T-cell (primary cell): ENCODE results near the gene MICU2. TPM values are rescaled to one million over a fixed set of nuclear protein-coding genes. Genes with fewer than 3 reads are reported as not detected.

Source experiments
- ATAC-seq, 4 experiments: fragments of 200-7000 bp in 3 of 4; fragments of 150-1000 bp in 1 of 4; cut with Tn5 transposase; replicated peaks in 1 of 4; 1 replicate in 3 of 4; 2 replicates in 1 of 4; pipeline ENCODE4 v1.10.0; 2021; ENCODE audit warnings: moderate library complexity in 3 of 4, mild to moderate bottlenecking in 2 of 4, moderate number of reproducible peaks in 1 of 4
- CTCF ChIA-PET, 2 donors: fragments of 300-600 bp; sonication (Branson Sonifier 250); formaldehyde crosslinking; loops; one replicate each; lab custom pipeline; 2022; ENCODE audit warnings: antibody characterized with exemption in 2 of 2; lab: Charles Lee
- POLR2A ChIA-PET, 2 donors: fragments of 300-600 bp; sonication (Branson Sonifier 250); formaldehyde crosslinking; loops; one replicate each; lab custom pipeline; 2022; ENCODE audit warnings: antibody characterized with exemption in 2 of 2; lab: Charles Lee
- DNase-seq, 35 experiments: peaks; one replicate each; pipeline versions ENCODE4 v3.0.0 to v3.0.0-alpha.2; 2013 to 2023
- H3K27ac ChIP-seq: one replicate; pipeline ENCODE4 v1.5.1; 2013; ENCODE audit warnings: low read length
- H3K27me3 ChIP-seq, 2 experiments: replicated peaks in 1 of 2; 1 replicate in 1 of 2; 2 replicates in 1 of 2; pipeline versions ENCODE4 v1.6.1 to v1.7.0; 2013; ENCODE audit warnings: low read length in 1 of 2, mixed read lengths in 1 of 2; ENCODE audit not compliant: control insufficient read depth in 2 of 2, insufficient read depth in 2 of 2; ENCODE audit errors: extremely low read depth in 1 of 2
- H3K36me3 ChIP-seq, 2 donors: 1 replicate in 1 of 2; 2 replicates in 1 of 2; pipeline versions ENCODE4 v1.6.1 to v1.7.0; 2013; ENCODE audit warnings: low read length in 1 of 2; ENCODE audit not compliant: control insufficient read depth in 2 of 2, insufficient read depth in 1 of 2; ENCODE audit errors: extremely low read depth in 1 of 2
- H3K4me1 ChIP-seq, 2 experiments: 1 replicate in 1 of 2; 2 replicates in 1 of 2; pipeline versions ENCODE4 v1.6.1 to v1.7.0; 2013; ENCODE audit warnings: low read length in 2 of 2, mixed read lengths in 1 of 2; ENCODE audit not compliant: insufficient read depth in 2 of 2, control insufficient read depth in 1 of 2; ENCODE audit errors: extremely low read depth in 1 of 2
- H3K4me3 ChIP-seq, 2 donors: 1 replicate in 1 of 2; 2 replicates in 1 of 2; pipeline versions ENCODE4 v1.5.1 to v1.7.0; 2013; ENCODE audit warnings: mild to moderate bottlenecking in 2 of 2, low read length in 1 of 2, moderate library complexity in 1 of 2; ENCODE audit not compliant: control insufficient read depth in 1 of 2; ENCODE audit errors: extremely low read depth in 1 of 2
- H3K9me3 ChIP-seq: 2 replicates; pipeline ENCODE4 v1.7.0; 2013
- H3K27ac Mint-ChIP-seq, 2 donors: one replicate each; pipeline ENCODE4 v1.8.0; 2020 to 2021; ENCODE audit warnings: mild to moderate bottlenecking in 2 of 2, mixed read lengths in 2 of 2
- H3K27me3 Mint-ChIP-seq, 2 donors: one replicate each; pipeline ENCODE4 v1.8.0; 2021 to 2022; ENCODE audit warnings: mixed read lengths in 2 of 2
- H3K36me3 Mint-ChIP-seq: one replicate; pipeline ENCODE4 v1.8.0; 2021; ENCODE audit warnings: mixed read lengths
- H3K4me1 Mint-ChIP-seq, 3 donors: one replicate each; pipeline ENCODE4 v1.8.0; 2020 to 2022; ENCODE audit warnings: mixed read lengths in 3 of 3, mild to moderate bottlenecking in 1 of 3
- H3K4me3 Mint-ChIP-seq, 3 donors: one replicate each; pipeline ENCODE4 v1.8.0; 2020 to 2022; ENCODE audit warnings: mild to moderate bottlenecking in 3 of 3, mixed read lengths in 3 of 3, moderate library complexity in 3 of 3
- H3K9me3 Mint-ChIP-seq, 3 donors: one replicate each; pipeline ENCODE4 v1.8.0; 2020 to 2022; ENCODE audit warnings: mixed read lengths in 3 of 3
- WGBS: methylation state at CpG from one replicate; pipeline ENCODE4 v1.1.5; 2013; ENCODE audit warnings: missing lambda C conversion rate; ENCODE audit not compliant: insufficient coverage; 5-methylcytosine and 5-hydroxymethylcytosine counted together
- total RNA-seq, 35 experiments: library from RNA in 6 of 35; stranded (reverse) in 6 of 35; fragments of 120-200 nt in 1 of 35; gene quantifications; one replicate each; pipeline versions ENCODE4 v1.2.1 to v1.2.4 and lab custom pipeline; 2013 to 2026

MICU2 gene
- total RNA-seq, 5 donors from 2014 or later (not counting 1 experiment from before 2014, with no cell fraction given) = 30.6 to 40.6 (median 38.6) TPM

DNA sequence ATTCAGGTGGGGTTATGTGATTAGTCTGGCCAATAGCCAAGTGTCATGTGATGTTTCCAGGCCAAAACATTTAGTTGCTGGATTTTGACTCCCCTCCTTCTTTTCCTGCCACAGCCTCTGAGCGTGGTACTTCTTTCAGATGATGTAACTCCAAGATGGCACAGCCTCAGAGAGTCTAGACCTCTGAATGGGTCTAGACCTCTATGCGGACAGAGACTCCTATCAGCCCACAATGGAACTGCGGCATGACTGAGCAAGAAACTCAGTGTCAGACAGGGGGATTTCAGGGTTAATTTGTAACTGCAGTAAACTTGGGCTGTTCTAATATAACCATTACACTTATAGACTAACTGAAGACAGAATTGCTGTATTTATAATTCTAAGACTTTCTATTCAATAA is 102.3 kb downstream of the MICU2 start:
- Mint-ChIP-seq H3K4me3 (no peak overlapping the region), H3K27ac (no peak overlapping the region), H3K36me3 (peaks cover 45% of the 10 kb centered on the region), H3K4me1 (no peaks in the 10 kb centered on the region), H3K9me3 (no peaks in the 10 kb centered on the region), H3K27me3 (no peaks in the 10 kb centered on the region)
- Histone ChIP-seq H3K27me3 (no peaks in the 10 kb centered on the region), H3K4me1 (no peaks in the 10 kb centered on the region), H3K9me3 (no peaks in the 10 kb centered on the region), H3K4me3 (no peak overlapping the region), H3K27ac (no peak overlapping the region), H3K36me3 (peaks cover 10 to 26% of the 10 kb centered on the region in 2 donors)
- WGBS = 100% methylated on average over 1 of the region's 3 CpGs
- ChIA-PET POLR2A (interaction anchor here in 1 of 2 donors (0.6 kb wide), 1 partner anchor 577 kb away, joined by 3 read pairs; no protein-coding TSS in a partner anchor), CTCF (no interaction called here)
- ATAC-seq (no peak), DNase-seq (no peak)

DNA sequence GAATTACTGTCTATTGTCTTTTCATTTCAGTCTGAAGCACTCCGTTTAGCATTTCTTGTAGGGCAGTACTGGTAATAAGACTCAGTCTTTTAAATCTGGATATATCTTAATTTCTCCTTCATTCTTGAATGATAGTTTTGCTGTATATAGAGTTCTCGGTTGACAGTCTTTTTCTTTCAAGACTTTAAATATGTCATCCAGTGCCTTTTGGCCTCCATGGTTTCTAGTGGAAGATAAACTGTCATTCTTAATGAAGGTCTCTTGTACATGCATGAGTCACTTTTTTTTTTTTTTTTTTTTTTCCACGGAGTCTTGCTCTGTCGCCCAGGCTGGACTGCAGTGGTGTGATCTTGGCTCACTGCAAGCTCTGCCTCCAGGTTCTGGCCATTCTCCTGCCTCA is 117.6 kb downstream of the MICU2 start:
- peaks cover 21% of the 10 kb centered on the region for H3K36me3 Mint-ChIP-seq
- peaks cover 5 to 7% of the 10 kb centered on the region in 2 donors for H3K36me3 ChIP-seq
- H3K9me3 ChIP-seq = peaks cover 3% of the 10 kb centered on the region
- H3K27me3 Mint-ChIP-seq = no peaks in the 10 kb centered on the region
- no peaks in the 10 kb centered on the region for H3K27me3 ChIP-seq
- POLR2A ChIA-PET = no interaction called here
- no peaks in the 10 kb centered on the region for H3K4me1 Mint-ChIP-seq
- ATAC-seq (no peak), DNase-seq (no peak)
- no peaks in the 10 kb centered on the region for H3K4me1 ChIP-seq
- H3K4me3 ChIP-seq = no peak overlapping the region
- no peak overlapping the region for H3K4me3 Mint-ChIP-seq
- no CpG with 5 or more reads among the region's 4 CpGs for WGBS
- H3K9me3 Mint-ChIP-seq = peaks cover 20 to 34% (median 25%) of the 10 kb centered on the region in 3 donors
- CTCF ChIA-PET = no interaction called here
- no peak overlapping the region for H3K27ac Mint-ChIP-seq
- no peak overlapping the region for H3K27ac ChIP-seq

DNA sequence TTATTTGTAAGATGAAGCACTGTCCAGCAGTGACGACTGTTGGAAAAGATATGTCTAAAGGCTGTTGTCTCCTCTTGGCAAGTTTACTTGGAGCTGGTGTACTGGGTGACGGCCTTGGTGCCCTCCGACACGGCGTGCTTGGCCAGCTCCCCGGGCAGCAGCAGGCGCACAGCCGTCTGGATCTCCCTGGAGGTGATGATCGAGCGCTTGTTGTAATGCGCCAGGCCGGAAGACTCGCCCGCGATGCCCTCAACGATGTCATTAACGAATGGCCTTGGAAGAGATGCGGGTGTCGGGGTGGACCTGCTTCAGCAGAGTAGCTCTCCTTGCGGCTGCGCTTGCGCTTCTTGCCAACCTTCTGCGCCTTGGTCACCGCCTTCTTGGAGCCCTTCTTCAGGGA is 120.2 kb downstream of the MICU2 start:
- 92% methylated on average over 24 of the region's 24 CpGs for WGBS
- no peaks in the 10 kb centered on the region for H3K27me3 Mint-ChIP-seq
- Histone ChIP-seq H3K4me3 (no peak overlapping the region), H3K9me3 (peaks cover 3% of the 10 kb centered on the region), H3K27ac (no peak overlapping the region), H3K36me3 (no peaks in the 10 kb centered on the region), H3K4me1 (no peaks in the 10 kb centered on the region), H3K27me3 (peaks cover 0 to 4% of the 10 kb centered on the region in 2 experiments)
- CTCF ChIA-PET = no interaction called here
- H3K36me3 Mint-ChIP-seq = no peaks in the 10 kb centered on the region
- DNase-seq (no peak), ATAC-seq (no peak)
- peaks cover 11 to 21% (median 15%) of the 10 kb centered on the region in 3 donors for H3K9me3 Mint-ChIP-seq
- peaks cover 6 to 7% (median 6%) of the 10 kb centered on the region in 3 donors for H3K4me1 Mint-ChIP-seq
- POLR2A ChIA-PET = no interaction called here
- H3K4me3 Mint-ChIP-seq = no peak overlapping the region
- H3K27ac Mint-ChIP-seq = no peak overlapping the region

DNA sequence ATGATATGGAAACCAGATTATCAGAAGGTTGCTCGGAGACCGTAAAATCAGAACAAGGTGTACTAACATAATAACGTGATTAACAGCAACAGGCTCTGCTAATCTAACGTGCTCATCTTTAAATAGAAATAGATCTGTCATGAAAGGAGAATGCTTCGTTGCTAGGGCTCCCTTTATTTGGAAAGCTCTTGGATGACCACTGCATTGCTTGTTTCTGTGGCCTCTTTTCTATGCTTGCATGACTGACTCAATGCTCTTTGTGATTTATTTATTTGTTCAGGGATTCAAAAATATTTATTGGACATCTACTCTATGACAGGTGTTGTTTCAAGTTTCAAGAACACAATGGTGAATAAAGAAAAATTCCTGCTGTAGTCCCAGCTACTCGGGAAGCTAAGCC is 122.6 kb downstream of the MICU2 start:
- Mint-ChIP-seq H3K27me3 (no peaks in the 10 kb centered on the region), H3K4me3 (no peak overlapping the region), H3K9me3 (peaks cover 4 to 5% (median 5%) of the 10 kb centered on the region in 3 donors), H3K4me1 (peaks cover 14 to 16% (median 15%) of the 10 kb centered on the region in 3 donors), H3K27ac (no peak overlapping the region), H3K36me3 (no peaks in the 10 kb centered on the region)
- POLR2A ChIA-PET = interaction anchor here in 1 of 2 donors (0.6 kb wide), 2 partner anchors 88 to 182 kb away, joined by 3 to 5 read pairs; no protein-coding TSS in a partner anchor
- H3K27me3 ChIP-seq = peaks cover 0 to 4% of the 10 kb centered on the region in 2 experiments
- ATAC-seq (no peak), DNase-seq (no peak)
- no peak overlapping the region for H3K27ac ChIP-seq
- CTCF ChIA-PET = interaction anchor here (0.5 to 0.6 kb wide), 2 partner anchors 64 to 118 kb away, joined by 3 read pairs; no protein-coding TSS in a partner anchor
- peaks cover 2 to 6% of the 10 kb centered on the region in 2 experiments for H3K4me1 ChIP-seq
- H3K4me3 ChIP-seq = no peak overlapping the region
- H3K9me3 ChIP-seq = no peaks in the 10 kb centered on the region
- H3K36me3 ChIP-seq = no peaks in the 10 kb centered on the region
- WGBS = 72% methylated on average over 2 of the region's 6 CpGs

DNA sequence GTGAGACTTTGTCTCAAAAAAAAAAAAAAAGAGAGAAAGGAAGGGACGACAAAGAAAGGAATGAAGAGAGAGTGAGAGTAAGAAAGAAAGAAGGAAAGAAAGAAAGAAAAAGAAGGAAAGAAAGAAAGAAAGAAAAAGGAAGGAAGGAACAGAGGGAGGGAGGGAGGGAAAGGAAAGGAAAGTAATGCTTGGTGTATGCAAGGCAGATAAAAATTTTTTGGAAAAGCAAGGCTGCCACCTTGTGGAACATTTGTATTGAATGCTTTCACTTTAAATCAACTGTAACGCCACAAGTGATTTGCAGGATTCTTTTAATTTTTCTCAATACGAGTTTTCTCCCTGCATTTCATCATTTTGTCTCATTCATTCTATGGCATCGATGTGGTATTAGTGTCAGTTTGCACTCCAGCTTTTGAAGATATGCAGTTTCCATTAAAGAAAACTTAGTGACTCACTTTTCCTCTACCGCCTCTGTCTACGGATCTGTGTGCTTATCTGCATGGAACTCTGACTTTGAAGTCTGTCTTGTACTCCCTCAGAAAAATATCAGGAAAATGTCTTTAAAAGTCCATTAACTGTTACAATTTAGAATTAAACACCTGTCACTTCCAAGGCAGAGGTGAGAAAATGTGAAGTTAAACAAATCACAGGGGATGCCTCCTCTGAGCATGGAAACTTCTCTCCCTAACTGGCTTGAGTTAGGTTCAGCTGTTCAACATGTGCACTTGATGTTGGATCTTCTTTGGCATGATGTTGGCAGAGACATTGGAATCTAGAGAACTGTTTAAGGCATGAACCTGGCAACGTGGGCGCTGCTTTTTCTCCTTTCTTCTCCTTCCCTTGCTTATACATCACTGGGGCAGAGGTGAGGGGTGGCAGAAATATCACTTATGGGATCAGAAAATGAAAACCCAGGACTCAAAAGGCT is 124.8 kb downstream of the MICU2 start:
- H3K27me3 Mint-ChIP-seq = no peaks in the 10 kb centered on the region
- ChIA-PET POLR2A (no interaction called here), CTCF (interaction anchor here (0.5 to 2.2 kb wide), 13 partner anchors 13 to 1948 kb away, joined by 3 to 7 read pairs (median 4); no protein-coding TSS in a partner anchor)
- Histone ChIP-seq H3K4me1 (peaks cover 2 to 6% of the 10 kb centered on the region in 2 experiments), H3K4me3 (no peak overlapping the region), H3K27ac (no peak overlapping the region), H3K27me3 (peaks cover 0 to 4% of the 10 kb centered on the region in 2 experiments), H3K9me3 (no peaks in the 10 kb centered on the region), H3K36me3 (no peaks in the 10 kb centered on the region)
- peak in 27 of 35 experiments; percentile 5 to 86 (median 38) for DNase-seq
- H3K4me1 Mint-ChIP-seq = peaks cover 14 to 16% (median 15%) of the 10 kb centered on the region in 3 donors
- H3K9me3 Mint-ChIP-seq = no peaks in the 10 kb centered on the region
- ATAC-seq = peak; percentile 61 to 75 (median 62)
- WGBS = 30% methylated on average over 1 of the region's 8 CpGs
- peak overlapping the region in 2 of 3 donors; percentile 25 to 35 for H3K4me3 Mint-ChIP-seq
- H3K36me3 Mint-ChIP-seq = no peaks in the 10 kb centered on the region
- no peak overlapping the region for H3K27ac Mint-ChIP-seq

DNA sequence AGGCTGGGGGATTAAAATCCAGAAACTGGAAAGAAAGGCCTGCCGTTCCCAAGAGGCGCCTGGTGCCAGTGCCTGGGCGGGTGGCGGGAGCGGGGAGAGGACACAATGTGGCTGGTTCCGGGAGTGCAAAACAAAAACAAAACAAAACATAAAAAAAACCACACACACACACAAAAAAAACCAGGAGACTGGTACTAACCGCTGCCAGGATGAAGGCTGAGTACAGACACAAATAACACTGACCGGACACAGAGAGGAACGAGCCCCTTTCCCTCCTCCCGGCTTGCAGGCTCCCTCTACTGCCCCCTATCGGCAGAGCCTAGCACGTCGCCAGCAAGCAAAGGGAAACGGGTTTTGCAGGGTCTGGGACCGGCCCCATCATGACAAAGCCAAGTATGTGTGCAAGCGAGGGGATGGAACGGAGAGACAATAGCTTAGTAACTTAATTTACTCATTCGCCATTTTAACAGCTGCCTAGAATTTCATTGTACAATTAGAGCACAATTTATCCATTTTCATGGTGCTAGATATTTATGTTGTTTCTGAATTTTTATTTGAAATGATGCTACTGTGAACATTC is 127.0 kb downstream of the MICU2 start:
- H3K36me3 ChIP-seq = no peaks in the 10 kb centered on the region
- H3K27me3 ChIP-seq = peaks cover 0 to 4% of the 10 kb centered on the region in 2 experiments
- H3K4me3 Mint-ChIP-seq = peak overlapping the region; percentile 73 to 78 (median 77)
- no peak overlapping the region for H3K27ac ChIP-seq
- ATAC-seq (peak; percentile 77 to 84 (median 82)), DNase-seq (peak; percentile 43 to 88 (median 69))
- H3K27me3 Mint-ChIP-seq = no peaks in the 10 kb centered on the region
- ChIA-PET POLR2A (interaction anchor here in 1 of 2 donors (0.5 to 0.6 kb wide), 2 partner anchors 645 to 767 kb away, joined by 7 to 8 read pairs; no protein-coding TSS in a partner anchor), CTCF (interaction anchor here (0.5 to 4.1 kb wide), 37 partner anchors 11 to 984 kb away, joined by 3 to 29 read pairs (median 3); partner anchors contain the start of gene ZDHHC20 (in 1 of the 2))
- peaks cover 2 to 6% of the 10 kb centered on the region in 2 experiments for H3K4me1 ChIP-seq
- peaks cover 0 to 4% (median 0%) of the 10 kb centered on the region in 3 donors for H3K9me3 Mint-ChIP-seq
- no peaks in the 10 kb centered on the region for H3K9me3 ChIP-seq
- H3K27ac Mint-ChIP-seq = peak overlapping the region; percentile 50 to 64
- peaks cover 14 to 16% (median 15%) of the 10 kb centered on the region in 3 donors for H3K4me1 Mint-ChIP-seq
- H3K4me3 ChIP-seq = peak overlapping the region; percentile 36 to 55
- 0% methylated on average over 1 of the region's 18 CpGs for WGBS
- no peaks in the 10 kb centered on the region for H3K36me3 Mint-ChIP-seq
